CD4-positive, alpha-beta T cell treated with Interleukin-15 for 1 hour (primary cell): Measurements from ENCODE around the gene GPR62.
A peak's percentile ranks its signal among the peaks of the same experiment; 100 is the strongest.

Experiments
- DNase-seq: peaks from one replicate; pipeline ENCODE4 v3.0.0-alpha.2; 2020

Gene GPR62

DNA sequence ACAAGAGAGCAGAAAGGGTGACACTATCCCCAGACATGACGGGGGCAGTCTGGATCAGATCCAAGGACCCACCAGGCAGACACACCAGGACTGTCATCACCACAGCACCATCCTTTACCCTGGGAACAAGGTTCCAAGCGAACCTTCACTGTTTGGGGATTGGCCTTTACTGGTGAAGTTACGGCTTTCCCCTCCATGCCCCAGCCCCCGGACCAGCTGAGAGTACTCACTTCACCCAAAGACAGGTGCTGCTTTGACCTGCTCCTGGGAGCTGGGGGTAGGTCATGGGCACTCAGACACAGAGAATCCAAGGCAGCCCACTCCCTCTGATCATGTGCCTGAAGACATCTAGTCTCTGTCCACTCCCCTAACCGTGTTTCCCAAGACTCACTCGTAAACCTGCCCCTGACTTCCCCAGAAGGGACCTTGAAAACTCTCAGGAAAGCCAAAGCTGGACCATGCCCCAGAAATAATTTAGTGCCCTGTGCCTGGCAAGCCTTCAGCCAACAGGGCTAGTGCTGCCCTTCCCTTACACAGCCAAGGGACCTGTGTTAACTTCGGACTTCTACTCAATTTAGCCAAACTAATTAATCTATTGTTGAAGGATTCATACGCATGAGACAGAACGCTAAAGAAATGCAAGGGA lies 16.3 kb upstream of the GPR62 start:
- no peak for DNase-seq

DNA sequence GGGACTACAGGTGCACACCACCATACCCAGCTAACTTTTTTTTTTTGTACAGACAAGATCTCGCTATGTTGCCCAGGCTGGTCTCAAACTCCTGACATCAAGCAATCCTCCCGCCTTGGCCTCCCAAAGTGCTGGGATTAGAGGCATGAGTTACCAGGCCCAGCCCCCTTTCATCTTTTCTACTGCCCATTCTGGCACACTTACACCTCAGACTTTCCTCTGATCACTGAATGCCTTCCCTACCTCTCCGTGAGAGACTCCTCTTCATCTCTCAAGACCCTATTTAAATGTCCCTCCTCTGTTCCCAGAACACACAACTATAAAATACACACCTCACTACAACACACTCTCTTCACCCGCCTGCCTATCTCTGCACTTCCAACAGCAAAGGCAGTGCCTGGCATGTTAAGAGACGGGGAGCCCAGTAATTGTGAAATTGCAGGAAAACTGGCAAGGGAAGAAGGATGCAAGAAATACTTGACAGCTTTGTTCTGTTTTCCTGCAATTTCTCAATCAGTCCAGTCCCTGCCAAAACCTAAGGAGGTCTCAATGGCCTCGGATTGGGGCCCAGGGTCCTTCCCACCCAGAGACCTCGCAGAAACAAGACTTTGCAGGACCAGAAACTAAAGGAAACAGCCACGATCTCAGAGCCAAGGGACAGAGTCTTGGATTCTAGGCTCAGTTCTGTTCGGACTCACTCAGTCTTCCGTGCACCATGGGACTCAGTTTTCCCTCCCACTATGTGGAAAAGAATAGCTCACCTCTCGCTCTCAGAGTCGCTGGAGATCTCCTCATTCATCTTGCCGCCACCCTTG lies 14.3 kb upstream of the GPR62 start:
- DNase-seq: no peak

- DNase-seq: no peak
Measured at GRCh38 chr3:51941463-51941797, 13.8 kb upstream of the GPR62 start.

DNA sequence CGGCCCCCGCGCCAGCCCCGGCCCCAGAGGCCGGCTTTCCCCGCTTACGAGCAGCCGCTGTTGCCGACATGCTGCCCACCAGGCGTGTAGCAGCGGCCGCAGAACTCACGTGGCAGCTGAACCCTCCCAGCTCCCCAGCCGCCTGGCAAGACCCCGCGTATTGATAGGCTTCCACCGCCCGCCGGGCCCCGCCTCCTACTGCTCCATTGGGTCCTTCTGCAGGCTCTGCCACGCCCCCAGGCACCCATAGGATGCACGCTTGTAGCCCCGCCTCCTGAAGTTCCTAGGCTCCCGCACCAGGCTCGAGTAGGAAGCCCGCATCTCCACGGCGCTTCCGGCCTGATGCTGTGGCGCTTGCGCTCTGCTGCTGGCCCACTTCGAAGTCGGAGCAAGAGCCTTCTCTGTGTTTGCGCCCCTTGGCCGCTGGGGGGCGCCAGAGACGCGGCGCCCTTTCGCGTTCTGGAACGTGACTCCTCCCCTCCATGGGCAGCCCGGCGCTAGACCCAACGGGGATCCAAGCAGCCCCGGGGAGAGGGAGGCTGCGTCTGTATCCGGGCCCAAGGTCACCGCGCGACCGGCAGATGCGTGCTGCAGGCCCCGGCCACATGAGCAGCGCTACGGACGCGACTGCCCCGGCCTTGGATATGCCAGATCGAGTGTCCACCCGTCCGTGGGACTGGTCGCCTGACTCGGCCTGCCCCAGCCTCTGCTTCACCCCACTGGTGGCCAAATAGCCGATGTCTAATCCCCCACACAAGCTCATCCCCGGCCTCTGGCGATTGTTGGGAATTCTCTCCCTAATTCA lies 13.2 kb upstream of the GPR62 start, which contains the start of the genes PARP3 and RRP9:
PARP3 (plus strand) TSS at position 566 of the 805 bp plus-strand sequence. CDS start 993 bp downstream, outside the sequence.
RRP9 (minus strand) TSS at position 107 of the 805 bp plus-strand sequence; CDS start at position 70, 37 bp downstream.
- DNase-seq: peak; percentile 100

- DNase-seq: peak; percentile 55
Measured at GRCh38 chr3:51942603-51943450, 12.4 kb upstream of the GPR62 start.

GRCh38 chr3:51943451-51944391 lies 11.5 kb upstream of the GPR62 start:
- no peak for DNase-seq

DNA sequence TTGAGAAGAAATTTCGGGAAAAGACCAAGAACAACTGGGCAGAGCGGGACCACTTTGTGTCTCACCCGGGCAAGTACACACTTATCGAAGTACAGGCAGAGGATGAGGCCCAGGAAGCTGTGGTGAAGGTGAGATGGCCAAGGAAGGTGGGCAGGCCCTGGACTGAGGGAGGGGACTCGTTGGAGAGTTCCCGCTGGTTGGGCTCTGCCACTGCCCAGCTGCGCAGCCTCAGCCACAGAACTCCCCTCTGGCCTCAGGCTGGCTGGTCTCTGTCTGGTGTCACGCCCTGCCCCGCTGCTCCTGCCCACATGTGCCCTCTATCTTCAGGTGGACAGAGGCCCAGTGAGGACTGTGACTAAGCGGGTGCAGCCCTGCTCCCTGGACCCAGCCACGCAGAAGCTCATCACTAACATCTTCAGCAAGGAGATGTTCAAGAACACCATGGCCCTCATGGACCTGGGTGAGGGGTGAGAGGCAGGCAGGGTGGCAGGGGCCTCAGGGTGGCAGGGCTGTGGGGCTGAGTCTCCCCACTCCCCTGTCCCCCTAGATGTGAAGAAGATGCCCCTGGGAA lies 10.6 kb upstream of the GPR62 start:
- DNase-seq: no peak

DNA sequence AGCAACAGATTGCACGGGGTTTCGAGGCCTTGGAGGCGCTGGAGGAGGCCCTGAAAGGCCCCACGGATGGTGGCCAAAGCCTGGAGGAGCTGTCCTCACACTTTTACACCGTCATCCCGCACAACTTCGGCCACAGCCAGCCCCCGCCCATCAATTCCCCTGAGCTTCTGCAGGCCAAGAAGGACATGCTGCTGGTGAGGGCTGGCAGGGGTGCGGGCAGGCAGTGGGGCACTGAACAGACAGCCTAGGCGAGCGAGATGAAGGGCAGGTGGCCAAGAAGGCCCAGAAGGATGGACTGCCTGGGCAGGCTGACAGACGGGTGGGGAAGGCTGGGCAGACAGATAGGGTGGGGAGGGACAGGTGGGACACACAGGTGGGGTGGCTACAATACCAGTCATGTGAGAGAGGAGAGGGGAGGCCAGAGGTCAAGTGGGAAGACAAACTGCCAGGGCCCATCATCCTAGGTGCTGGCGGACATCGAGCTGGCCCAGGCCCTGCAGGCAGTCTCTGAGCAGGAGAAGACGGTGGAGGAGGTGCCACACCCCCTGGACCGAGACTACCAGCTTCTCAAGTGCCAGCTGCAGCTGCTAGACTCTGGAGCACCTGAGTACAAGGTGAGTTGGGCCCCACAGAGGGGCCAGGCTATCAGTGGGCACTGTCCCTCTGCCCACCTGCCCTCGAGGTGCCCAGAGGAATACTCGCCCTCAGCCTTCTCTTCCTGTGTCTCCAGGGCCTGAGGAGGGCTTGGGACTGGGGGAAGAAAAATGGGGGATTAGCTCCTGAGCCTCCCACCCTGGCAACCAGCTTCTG lies 9.9 kb upstream of the GPR62 start:
- peak; percentile 17 for DNase-seq

DNA sequence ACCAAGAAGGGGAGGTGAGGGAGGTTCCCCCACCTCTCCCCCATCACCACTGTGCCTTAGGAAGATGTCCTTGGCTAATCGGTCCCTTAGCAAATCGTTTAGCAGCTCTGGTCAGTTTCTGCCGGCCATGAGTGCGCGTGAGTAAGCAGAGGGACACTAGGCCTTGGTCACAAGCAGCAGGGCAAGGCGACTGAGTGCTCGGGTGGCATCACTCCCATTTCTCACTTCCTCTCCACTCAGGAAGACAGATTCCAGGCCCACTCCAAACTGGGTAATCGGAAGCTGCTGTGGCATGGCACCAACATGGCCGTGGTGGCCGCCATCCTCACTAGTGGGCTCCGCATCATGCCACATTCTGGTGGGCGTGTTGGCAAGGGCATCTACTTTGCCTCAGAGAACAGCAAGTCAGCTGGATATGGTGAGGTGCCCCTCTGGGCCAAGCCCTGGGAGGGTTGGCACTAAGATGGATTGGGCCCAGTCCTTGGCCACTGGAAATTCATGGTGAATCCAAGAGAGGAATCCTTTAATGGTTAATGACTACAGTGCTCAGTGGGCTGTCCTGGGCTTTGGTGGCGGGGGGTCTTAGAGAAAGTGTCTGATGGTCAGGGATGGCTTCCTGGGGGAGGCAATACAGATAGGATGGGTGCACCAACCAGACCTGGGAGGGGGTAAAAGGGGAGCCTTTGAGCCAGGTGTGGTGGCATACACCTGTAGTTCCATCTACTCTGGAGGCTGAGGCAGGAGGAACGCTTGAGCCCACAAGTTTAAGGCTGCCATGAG lies 9.1 kb upstream of the GPR62 start:
- DNase-seq: peak; percentile 10

GRCh38 chr3:51946796-51947195 lies 8.4 kb upstream of the GPR62 start:
- DNase-seq: peak; percentile 13

DNA sequence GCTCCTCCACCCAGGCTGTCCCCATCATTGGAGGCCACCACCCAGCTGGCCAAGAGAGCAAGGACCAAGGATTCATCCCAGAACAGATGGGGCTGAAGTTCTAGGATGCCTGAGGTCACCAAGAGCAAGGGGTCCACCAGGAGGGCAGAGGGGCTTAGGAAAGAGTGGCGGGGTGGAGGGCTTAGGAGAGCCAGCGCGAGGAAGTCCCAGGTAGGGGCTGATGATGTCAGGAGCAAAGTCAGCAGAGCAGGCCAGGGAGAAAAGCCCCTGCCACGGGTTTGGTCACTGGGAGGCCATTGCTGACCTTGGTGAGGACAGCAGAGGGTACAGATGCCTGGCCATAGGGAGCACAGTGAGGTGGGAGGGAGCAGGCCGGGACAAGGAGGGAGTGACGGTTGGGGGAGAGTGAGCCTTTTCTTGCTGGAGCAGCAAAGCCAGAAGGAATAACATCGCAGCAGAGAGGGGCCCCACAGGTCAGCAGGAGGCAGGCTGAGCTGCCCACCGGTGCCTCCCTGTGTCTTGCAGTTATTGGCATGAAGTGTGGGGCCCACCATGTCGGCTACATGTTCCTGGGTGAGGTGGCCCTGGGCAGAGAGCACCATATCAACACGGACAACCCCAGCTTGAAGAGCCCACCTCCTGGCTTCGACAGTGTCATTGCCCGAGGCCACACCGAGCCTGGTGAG lies 7.8 kb upstream of the GPR62 start:
- DNase-seq: no peak

GRCh38 chr3:51948016-51948580 lies 7.1 kb upstream of the GPR62 start:
- no peak for DNase-seq

- no peak for DNase-seq
Measured at GRCh38 chr3:51949121-51949520, 6.1 kb upstream of the GPR62 start.

DNA sequence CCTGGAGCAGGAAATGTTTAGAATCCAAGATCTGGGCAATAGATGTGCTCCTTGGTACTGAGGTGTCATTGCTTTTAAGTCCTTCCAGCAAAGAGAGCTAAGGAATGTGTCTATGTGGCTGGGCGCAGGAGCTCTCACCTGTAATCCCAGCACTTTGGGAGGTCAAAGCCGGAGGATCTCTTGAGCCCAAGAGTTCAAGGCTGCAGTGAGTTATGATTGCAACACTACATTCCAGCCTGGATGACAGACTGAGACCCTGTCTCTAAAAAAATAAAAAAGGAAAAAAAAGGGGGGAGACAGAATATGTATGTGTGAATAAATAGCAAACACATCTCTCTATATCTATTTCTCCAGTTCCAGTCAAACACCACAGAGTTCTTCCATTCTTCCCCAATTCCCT lies 4.3 kb upstream of the GPR62 start:
- DNase-seq: no peak

DNA sequence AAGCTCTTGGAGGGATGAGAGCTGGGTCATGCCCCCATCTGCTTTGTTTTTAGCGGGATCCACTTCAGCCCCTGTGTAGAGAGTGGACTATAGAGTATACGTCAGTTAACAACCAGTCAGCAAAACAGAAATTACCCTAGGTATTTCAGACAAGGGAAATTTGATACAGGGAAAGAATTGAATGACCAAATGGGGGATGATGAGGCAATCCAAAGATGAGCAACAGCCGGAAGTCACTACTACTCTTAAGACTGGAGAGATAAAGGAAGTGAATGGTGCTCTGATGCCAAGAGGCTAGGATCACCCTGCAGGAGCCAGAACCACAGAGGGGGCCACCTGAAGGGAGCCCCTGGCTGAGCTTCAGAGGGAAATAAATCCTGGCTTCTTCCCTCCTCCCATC lies 1.7 kb upstream of the GPR62 start:
- no peak for DNase-seq

GRCh38 chr3:51954105-51954504 lies 1.1 kb upstream of the GPR62 start:
- no peak for DNase-seq

DNA sequence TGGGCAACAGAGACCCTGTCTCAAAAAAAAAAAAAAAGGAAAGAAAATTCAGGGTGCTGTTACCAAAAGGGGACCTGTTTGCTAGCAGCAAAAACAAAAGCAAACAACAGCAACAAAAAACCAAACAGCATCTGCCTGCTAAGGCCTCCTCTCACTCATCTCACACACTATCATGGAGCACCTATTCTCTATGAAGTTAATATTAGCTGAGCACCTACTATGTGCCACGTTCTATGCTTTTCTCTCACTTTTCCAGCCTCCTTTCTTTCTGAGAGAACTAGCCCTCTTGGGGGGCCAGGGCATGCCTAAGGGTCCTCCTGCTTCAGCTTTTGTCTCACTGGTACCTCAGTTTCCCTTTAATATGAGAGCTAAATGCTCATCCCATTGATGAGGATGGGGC lies 468 bp upstream of the GPR62 start:
- no peak for DNase-seq
